HepG2 (cell line): ENCODE data around the gene KIF5B. TPM values are rescaled to one million over a fixed set of nuclear protein-coding genes. Genes with fewer than 3 reads are reported as not detected.

ENCODE experiments used
- DMAP1 ChIP-seq: IDR thresholded peaks from 2 replicates; pipeline ENCODE4 v1.6.1; 2016
- MTF2 ChIP-seq: sonication (generic); formaldehyde crosslinking; IDR thresholded peaks from 2 replicates; pipeline ENCODE4 v1.5.0; 2020; ENCODE audit warnings: missing genetic modification reagents, borderline replicate concordance
- POLR2A ChIP-seq, 2 experiments: IDR thresholded peaks; 2 replicates each; pipeline ENCODE4 v1.6.1; 2011; ENCODE audit warnings: low read depth in 2 of 2, low read length in 2 of 2, mild to moderate bottlenecking in 1 of 2, moderate library complexity in 1 of 2; ENCODE audit not compliant: insufficient read depth in 1 of 2
- TAF1 ChIP-seq: sonication (generic); formaldehyde crosslinking; IDR thresholded peaks from 2 replicates; pipeline ENCODE4 v1.4.0; 2020; ENCODE audit warnings: missing genetic modification reagents
- TMF1 ChIP-seq: sonication (generic); formaldehyde crosslinking; IDR thresholded peaks from 2 replicates; pipeline ENCODE4 v1.8.1; 2022; ENCODE audit warnings: low read depth, missing genetic modification reagents
- ZFP90 ChIP-seq: sonication (generic); formaldehyde crosslinking; IDR thresholded peaks from 2 replicates; pipeline ENCODE4 v1.8.0; 2022; ENCODE audit warnings: missing genetic modification reagents, mild to moderate bottlenecking, inconsistent platforms, borderline replicate concordance
- ZNF530 ChIP-seq: sonication (generic); formaldehyde crosslinking; IDR thresholded peaks from 2 replicates; pipeline ENCODE4 v1.5.0; 2020; ENCODE audit warnings: low read depth, mild to moderate bottlenecking, missing genetic modification reagents
- ZNF547 ChIP-seq: sonication (generic); formaldehyde crosslinking; IDR thresholded peaks from 2 replicates; pipeline ENCODE4 v1.5.1; 2020; ENCODE audit warnings: mild to moderate bottlenecking, missing genetic modification reagents
- ZNF780A ChIP-seq: sonication (generic); formaldehyde crosslinking; IDR thresholded peaks from 2 replicates; pipeline ENCODE4 v1.8.0; 2022; ENCODE audit warnings: mild to moderate bottlenecking, missing genetic modification reagents, moderate library complexity
- ZNF781 ChIP-seq: sonication (generic); formaldehyde crosslinking; IDR thresholded peaks from 2 replicates; pipeline ENCODE4 v1.5.1; 2020; ENCODE audit warnings: borderline replicate concordance, mild to moderate bottlenecking, missing genetic modification reagents; ENCODE audit errors: not compliant biosample characterization
- ZNF839 ChIP-seq: sonication (generic); formaldehyde crosslinking; IDR thresholded peaks from 2 replicates; pipeline ENCODE4 v1.4.0; 2020; ENCODE audit warnings: missing genetic modification reagents, mild to moderate bottlenecking, borderline replicate concordance
- polyA plus RNA-seq, 8 experiments: library from polyadenylated mRNA; depleted of rRNA in 3 of 8; stranded (reverse) in 7 of 8; unstranded in 1 of 8; fragments of >200 nt; fragmentation: Illumina TruSeq in 4 of 8; extraction: Trizol in 4 of 8; gene quantifications; 2 replicates each; pipeline versions ENCODE4 v1.2.1 to v1.2.3, GENCODE V29; 2011 to 2016; ENCODE audit warnings: low read depth in 4 of 8, missing spikeins in 1 of 8, mixed read lengths in 1 of 8; ENCODE audit not compliant: insufficient read depth in 1 of 8
- total RNA-seq, 5 experiments: library from RNA; depleted of rRNA; stranded (reverse); fragments of >200 nt; fragmentation: Illumina TruSeq; extraction: Trizol; gene quantifications; 2 replicates each; pipeline ENCODE4 v1.2.3, GENCODE V29; 2016; ENCODE audit warnings: low read depth in 1 of 5
- TF ChIP-seq, protein P1 (sequence below): sonication (generic); formaldehyde crosslinking; IDR thresholded peaks from 2 replicates; pipeline ENCODE4 v1.4.0; 2020; ENCODE audit warnings: missing genetic modification reagents
- TF ChIP-seq, protein P2 (sequence below): sonication (generic); formaldehyde crosslinking; IDR thresholded peaks from 2 replicates; pipeline ENCODE4 v1.4.0; 2020; ENCODE audit warnings: mild to moderate bottlenecking, low read depth, missing genetic modification reagents
- TF ChIP-seq, protein P3 (sequence below): sonication (generic); formaldehyde crosslinking; conservative IDR thresholded peaks from 2 replicates; pipeline ENCODE4 v1.4.0; 2020; ENCODE audit warnings: missing genetic modification reagents
- TF ChIP-seq, protein P4 (sequence below): sonication (generic); formaldehyde crosslinking; IDR thresholded peaks from 2 replicates; pipeline ENCODE4 v1.4.0; 2020; ENCODE audit warnings: mild to moderate bottlenecking, missing genetic modification reagents
- TF ChIP-seq, protein P5 (sequence below): sonication (generic); formaldehyde crosslinking; IDR thresholded peaks from 2 replicates; pipeline ENCODE4 v1.5.0; 2020; ENCODE audit warnings: mild to moderate bottlenecking, missing genetic modification reagents, borderline replicate concordance

KIF5B gene
- total and polyA plus RNA-seq, 2 of the 13 experiments (the other 11 are each of a cell fraction or from before 2014, with no cell fraction given), result 34.3 to 133 TPM

DNA sequence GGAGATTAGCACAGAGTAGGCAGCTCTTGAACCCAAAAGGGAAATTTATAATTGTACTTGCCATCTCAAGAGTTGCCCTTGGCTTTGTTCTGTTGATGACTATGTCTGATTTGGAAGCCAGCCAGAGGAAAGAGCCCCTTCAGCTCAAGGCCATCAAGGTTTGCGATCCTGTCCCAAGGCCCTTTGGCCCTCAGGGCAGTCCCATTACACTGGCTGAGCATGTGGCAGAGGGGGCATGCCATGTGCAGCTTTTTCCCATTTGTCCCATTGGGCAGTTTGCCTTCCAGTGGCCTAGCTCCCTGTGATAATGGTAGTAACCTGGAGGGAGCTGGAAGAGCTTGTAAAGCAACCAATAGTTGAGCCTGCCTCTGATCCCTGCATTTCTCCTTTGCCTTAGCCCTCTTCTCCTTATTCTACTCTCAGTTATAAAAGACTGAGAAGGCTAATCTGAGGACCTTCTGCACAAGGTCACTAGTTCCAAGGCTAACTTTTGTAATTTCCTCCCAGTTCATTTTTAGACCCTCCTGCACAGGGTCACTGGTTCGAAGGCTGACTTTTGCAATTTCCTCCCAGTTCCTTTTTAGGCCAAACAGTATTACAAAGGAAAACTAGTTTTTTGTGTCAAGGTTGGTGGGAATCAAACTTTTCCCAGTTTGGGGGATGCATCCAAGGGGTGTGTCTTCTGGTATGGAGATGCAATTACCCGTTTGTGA, 96.6 kb downstream of the KIF5B start (continued):
- TF ChIP-seq, protein P1, sequence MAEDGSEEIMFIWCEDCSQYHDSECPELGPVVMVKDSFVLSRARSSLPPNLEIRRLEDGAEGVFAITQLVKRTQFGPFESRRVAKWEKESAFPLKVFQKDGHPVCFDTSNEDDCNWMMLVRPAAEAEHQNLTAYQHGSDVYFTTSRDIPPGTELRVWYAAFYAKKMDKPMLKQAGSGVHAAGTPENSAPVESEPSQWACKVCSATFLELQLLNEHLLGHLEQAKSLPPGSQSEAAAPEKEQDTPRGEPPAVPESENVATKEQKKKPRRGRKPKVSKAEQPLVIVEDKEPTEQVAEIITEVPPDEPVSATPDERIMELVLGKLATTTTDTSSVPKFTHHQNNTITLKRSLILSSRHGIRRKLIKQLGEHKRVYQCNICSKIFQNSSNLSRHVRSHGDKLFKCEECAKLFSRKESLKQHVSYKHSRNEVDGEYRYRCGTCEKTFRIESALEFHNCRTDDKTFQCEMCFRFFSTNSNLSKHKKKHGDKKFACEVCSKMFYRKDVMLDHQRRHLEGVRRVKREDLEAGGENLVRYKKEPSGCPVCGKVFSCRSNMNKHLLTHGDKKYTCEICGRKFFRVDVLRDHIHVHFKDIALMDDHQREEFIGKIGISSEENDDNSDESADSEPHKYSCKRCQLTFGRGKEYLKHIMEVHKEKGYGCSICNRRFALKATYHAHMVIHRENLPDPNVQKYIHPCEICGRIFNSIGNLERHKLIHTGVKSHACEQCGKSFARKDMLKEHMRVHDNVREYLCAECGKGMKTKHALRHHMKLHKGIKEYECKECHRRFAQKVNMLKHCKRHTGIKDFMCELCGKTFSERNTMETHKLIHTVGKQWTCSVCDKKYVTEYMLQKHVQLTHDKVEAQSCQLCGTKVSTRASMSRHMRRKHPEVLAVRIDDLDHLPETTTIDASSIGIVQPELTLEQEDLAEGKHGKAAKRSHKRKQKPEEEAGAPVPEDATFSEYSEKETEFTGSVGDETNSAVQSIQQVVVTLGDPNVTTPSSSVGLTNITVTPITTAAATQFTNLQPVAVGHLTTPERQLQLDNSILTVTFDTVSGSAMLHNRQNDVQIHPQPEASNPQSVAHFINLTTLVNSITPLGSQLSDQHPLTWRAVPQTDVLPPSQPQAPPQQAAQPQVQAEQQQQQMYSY (CRISPR knock-in tag), result no peak
- TF ChIP-seq, protein P2, sequence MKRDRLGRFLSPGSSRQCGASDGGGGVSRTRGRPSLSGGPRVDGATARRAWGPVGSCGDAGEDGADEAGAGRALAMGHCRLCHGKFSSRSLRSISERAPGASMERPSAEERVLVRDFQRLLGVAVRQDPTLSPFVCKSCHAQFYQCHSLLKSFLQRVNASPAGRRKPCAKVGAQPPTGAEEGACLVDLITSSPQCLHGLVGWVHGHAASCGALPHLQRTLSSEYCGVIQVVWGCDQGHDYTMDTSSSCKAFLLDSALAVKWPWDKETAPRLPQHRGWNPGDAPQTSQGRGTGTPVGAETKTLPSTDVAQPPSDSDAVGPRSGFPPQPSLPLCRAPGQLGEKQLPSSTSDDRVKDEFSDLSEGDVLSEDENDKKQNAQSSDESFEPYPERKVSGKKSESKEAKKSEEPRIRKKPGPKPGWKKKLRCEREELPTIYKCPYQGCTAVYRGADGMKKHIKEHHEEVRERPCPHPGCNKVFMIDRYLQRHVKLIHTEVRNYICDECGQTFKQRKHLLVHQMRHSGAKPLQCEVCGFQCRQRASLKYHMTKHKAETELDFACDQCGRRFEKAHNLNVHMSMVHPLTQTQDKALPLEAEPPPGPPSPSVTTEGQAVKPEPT (CRISPR knock-in tag), result no peak
- TF ChIP-seq MTF2 (CRISPR knock-in tag) (no peak), ZNF547 (CRISPR knock-in tag) (no peak), DMAP1 (CRISPR knock-in tag) (no peak), ZNF839 (no peak), ZNF781 (no peak), ZNF530 (CRISPR knock-in tag) (no peak), POLR2A (IDR thresholded peaks at IDR 0.05; ENCODE audit: insufficient read depth in 1 of 2, low read depth in 2 of 2, low read length in 2 of 2) (no peak), TAF1 (CRISPR knock-in tag) (no peak), TMF1 (CRISPR knock-in tag) (no peak), ZFP90 (no peak), ZNF780A (CRISPR knock-in tag) (no peak)
- TF ChIP-seq, protein P3, sequence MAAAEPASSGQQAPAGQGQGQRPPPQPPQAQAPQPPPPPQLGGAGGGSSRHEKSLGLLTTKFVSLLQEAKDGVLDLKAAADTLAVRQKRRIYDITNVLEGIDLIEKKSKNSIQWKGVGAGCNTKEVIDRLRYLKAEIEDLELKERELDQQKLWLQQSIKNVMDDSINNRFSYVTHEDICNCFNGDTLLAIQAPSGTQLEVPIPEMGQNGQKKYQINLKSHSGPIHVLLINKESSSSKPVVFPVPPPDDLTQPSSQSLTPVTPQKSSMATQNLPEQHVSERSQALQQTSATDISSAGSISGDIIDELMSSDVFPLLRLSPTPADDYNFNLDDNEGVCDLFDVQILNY (CRISPR knock-in tag), result no peak
- TF ChIP-seq, protein P4, sequence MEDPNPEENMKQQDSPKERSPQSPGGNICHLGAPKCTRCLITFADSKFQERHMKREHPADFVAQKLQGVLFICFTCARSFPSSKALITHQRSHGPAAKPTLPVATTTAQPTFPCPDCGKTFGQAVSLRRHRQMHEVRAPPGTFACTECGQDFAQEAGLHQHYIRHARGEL (CRISPR knock-in tag), result no peak
- TF ChIP-seq, protein P5, sequence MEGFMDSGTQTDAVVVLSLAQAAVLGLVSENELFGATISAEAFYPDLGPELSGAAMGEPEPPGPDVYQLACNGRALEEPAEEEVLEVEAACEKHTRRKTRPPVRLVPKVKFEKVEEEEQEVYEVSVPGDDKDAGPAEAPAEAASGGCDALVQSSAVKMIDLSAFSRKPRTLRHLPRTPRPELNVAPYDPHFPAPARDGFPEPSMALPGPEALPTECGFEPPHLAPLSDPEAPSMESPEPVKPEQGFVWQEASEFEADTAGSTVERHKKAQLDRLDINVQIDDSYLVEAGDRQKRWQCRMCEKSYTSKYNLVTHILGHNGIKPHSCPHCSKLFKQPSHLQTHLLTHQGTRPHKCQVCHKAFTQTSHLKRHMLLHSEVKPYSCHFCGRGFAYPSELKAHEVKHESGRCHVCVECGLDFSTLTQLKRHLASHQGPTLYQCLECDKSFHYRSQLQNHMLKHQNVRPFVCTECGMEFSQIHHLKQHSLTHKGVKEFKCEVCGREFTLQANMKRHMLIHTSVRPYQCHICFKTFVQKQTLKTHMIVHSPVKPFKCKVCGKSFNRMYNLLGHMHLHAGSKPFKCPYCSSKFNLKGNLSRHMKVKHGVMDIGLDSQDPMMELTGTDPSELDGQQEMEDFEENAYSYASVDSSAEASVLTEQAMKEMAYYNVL (CRISPR knock-in tag), result no peak
